HG03025 (cell line): ENCODE measurements around the gene NTSR2.

Source experiments
- ATAC-seq: cut with Tn5 transposase; IDR thresholded peaks from one replicate; pipeline ENCODE4 v1.9.1; 2021; ENCODE audit warnings: mild to moderate bottlenecking, moderate library complexity; ENCODE audit not compliant: unreplicated experiment, low FRiP score

The NTSR2 gene

GRCh38 chr2:11659115-11659475 is 10.9 kb downstream of the NTSR2 start:
- no peak for ATAC-seq

- no peak for ATAC-seq
These were observed 11.5 kb downstream of the NTSR2 start for GRCh38 chr2:11658208-11659114.

DNA sequence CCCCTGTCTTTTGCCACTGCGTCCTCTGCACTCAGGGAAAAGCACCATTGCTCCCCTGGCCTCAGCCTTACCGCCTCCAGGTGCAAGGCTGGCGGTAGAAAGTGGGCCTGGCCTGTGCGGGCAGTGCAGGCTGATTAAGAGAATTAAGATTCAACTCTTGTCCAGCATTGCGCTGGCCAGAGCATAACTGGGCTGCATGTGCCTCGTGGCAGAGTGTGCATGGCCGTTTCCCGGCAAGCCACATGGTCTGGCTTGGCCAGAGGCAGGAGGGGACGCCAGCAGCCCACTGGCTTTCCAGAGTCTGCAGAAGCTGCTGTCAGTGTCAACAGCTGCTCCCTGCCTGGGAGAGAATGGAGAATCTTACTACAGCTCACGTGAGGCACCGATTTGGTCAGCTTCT is 12.3 kb downstream of the NTSR2 start:
- no peak for ATAC-seq

DNA sequence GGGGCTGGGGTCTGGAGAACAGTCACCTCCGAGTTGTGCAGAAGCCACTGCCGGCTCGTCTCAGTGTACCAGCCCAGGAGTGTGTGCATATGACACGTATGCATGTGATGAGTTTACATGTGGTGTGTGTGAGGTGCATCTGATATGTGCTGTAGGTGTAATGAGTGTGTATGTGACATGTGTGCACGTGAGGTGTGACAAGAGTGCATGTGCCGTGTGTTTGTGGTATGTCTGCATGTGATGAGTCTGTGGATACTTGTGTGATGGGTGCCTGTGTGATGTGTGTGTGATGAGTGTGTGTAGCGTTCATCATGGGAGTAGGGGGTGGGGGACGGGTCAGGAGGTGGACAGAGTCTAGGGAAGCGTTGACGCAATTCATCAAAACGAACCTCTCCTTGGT is 12.8 kb downstream of the NTSR2 start:
- ATAC-seq = no peak

GRCh38 chr2:11656671-11657101 is 13.3 kb downstream of the NTSR2 start:
- no peak for ATAC-seq

DNA sequence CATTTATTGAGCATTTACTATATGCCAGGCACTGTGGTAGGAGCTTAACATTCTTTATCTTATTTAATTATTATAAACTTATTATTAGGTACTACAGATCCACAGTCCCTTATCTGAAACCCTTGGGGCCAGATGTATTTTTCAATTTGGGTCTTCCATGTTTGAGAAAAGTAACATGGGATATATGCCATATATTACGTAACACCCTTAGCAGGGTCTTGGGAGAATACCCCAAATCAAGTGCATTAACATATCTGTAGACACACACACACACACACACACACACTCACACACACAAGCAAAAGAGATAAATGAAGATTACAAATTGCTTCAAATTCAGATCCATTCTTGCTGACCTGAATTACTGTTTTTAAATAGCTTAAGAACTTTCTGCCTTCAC is 13.7 kb downstream of the NTSR2 start:
- ATAC-seq = no peak

- no peak for ATAC-seq
These were observed 14.5 kb downstream of the NTSR2 start for GRCh38 chr2:11655495-11655894.

GRCh38 chr2:11652553-11652952 is 17.4 kb downstream of the NTSR2 start:
- no peak for ATAC-seq

GRCh38 chr2:11651856-11652548 is 18.0 kb downstream of the NTSR2 start:
- ATAC-seq = no peak

GRCh38 chr2:11649093-11649492 is 20.9 kb downstream of the NTSR2 start:
- no peak for ATAC-seq

GRCh38 chr2:11647834-11648600 is 22.0 kb downstream of the NTSR2 start:
- no peak for ATAC-seq

- no peak for ATAC-seq
These were observed 23.5 kb downstream of the NTSR2 start for GRCh38 chr2:11646530-11646929.

- ATAC-seq = no peak
These were observed 25.7 kb downstream of the NTSR2 start for GRCh38 chr2:11644293-11644692.

DNA sequence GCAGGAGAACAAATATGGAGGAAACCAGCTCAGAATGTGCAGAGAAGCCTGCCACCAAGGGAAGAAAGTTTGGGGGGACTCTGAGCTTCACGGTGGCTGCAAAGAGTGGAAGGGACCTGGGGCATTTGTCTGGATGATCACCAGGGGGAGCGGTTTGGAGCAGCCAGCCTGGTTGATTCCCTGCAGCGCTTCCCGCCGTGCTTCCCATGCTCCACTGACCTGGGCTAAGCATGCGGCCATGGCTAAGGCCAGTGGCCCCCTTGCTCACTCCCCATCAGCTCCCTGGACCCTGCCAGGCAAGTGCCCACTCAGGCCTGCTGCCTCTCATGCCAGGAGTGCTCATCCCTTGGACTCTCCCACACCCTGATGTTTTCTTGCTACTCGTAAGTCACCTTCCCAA is 27.0 kb downstream of the NTSR2 start:
- ATAC-seq = no peak

DNA sequence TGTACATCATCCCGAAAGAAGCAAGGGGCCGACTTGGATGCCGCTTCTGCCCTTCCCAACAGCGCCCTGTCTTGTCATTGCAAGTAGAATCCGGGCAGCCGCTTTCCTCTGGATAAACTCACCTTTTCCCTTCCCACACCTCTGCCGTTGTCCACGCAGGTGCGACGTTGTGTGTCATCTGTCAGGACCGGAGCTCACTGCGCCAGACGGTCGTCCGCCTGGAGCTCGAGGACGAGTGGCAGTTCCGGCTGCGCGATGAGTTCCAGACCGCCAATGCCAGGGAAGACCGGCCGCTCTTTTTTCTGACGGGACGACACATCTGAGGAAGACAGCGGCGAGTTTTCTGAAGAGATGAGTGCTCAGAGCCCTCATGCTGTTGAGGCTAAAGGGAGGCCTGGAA is 29.9 kb downstream of the NTSR2 start:
- ATAC-seq = no peak

- ATAC-seq = no peak
These were observed 30.5 kb downstream of the NTSR2 start for GRCh38 chr2:11639503-11639902.

DNA sequence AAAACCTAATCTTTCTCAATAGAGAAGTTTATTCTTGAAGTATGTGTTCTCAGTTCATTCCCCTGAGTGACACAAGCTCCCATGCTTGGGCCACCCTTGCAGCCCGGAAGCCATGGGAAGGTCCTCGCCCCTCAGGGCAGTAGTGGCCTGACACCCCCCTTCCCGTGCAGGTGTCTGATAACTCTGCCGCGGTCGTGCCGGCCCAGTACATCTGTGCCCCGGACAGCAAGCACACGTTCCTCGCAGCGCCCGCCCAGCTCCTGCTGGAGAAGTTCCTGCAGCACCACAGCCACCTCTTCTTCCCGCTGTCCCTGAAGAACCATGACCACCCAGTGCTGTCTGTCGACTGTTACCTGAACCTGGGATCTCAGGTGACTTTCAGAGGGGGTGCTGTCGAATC is 32.4 kb downstream of the NTSR2 start:
- ATAC-seq = no peak

- ATAC-seq = no peak
These were observed 33.3 kb downstream of the NTSR2 start for GRCh38 chr2:11636593-11637295.

- ATAC-seq = no peak
These were observed 34.9 kb downstream of the NTSR2 start for GRCh38 chr2:11635141-11635540.

DNA sequence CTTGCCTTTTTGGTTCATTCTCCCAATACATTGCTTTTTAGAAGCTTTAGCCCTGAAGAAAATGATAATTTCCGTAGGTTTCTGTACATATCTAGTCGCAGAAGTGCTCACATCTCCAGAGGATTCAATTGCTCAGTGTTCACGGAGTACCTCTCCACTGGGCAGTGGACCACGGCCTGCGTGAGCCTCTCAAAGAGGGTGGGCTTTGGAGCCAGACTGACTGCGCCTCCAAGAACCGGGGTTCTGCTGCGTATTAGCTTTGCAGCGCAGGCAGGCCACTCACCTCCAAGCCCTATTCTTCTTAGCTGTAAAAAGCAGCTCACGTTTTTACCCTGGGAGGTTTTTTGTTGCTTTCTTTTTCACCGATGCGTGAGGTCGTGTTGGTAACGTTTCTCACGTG is 35.4 kb downstream of the NTSR2 start:
- ATAC-seq = no peak
